Fibroblast of gingiva (primary cell): ENCODE measurements around the gene CYRIA.

ENCODE experiments used
- DNase-seq: peaks from one replicate; pipeline ENCODE4 v3.0.0-alpha.2; 2011; ENCODE audit warnings: low read depth

The CYRIA gene

GRCh38 chr2:16649353-16650286 lies 16.0 kb downstream of the CYRIA start:
- no peak for DNase-seq

- DNase-seq: no peak
Measured at GRCh38 chr2:16647992-16648617, 17.5 kb downstream of the CYRIA start.

- no peak for DNase-seq
Measured at GRCh38 chr2:16645775-16646559, 19.7 kb downstream of the CYRIA start.

- DNase-seq: no peak
Measured at GRCh38 chr2:16645088-16645487, 20.5 kb downstream of the CYRIA start.

- DNase-seq: no peak
Measured at GRCh38 chr2:16644221-16644925, 21.3 kb downstream of the CYRIA start.

- DNase-seq: no peak
Measured at GRCh38 chr2:16643099-16643498, 22.5 kb downstream of the CYRIA start.

- no peak for DNase-seq
Measured at GRCh38 chr2:16642088-16642487, 23.5 kb downstream of the CYRIA start.

GRCh38 chr2:16641509-16641908 lies 24.1 kb downstream of the CYRIA start:
- no peak for DNase-seq

- DNase-seq: no peak
Measured at GRCh38 chr2:16640867-16641266, 24.8 kb downstream of the CYRIA start.

GRCh38 chr2:16640001-16640700 lies 25.5 kb downstream of the CYRIA start:
- no peak for DNase-seq

- no peak for DNase-seq
Measured at GRCh38 chr2:16639431-16639830, 26.2 kb downstream of the CYRIA start.

- DNase-seq: no peak
Measured at GRCh38 chr2:16638946-16639345, 26.7 kb downstream of the CYRIA start.

GRCh38 chr2:16637304-16637703 lies 28.3 kb downstream of the CYRIA start:
- no peak for DNase-seq

GRCh38 chr2:16635791-16636699 lies 29.6 kb downstream of the CYRIA start:
- DNase-seq: no peak

GRCh38 chr2:16633621-16634430 lies 31.8 kb downstream of the CYRIA start:
- no peak for DNase-seq

GRCh38 chr2:16632598-16632997 lies 33.0 kb downstream of the CYRIA start:
- no peak for DNase-seq

- DNase-seq: no peak
Measured at GRCh38 chr2:16630463-16630862, 35.2 kb downstream of the CYRIA start.

GRCh38 chr2:16629770-16630169 lies 35.9 kb downstream of the CYRIA start:
- DNase-seq: no peak

GRCh38 chr2:16629044-16629443 lies 36.6 kb downstream of the CYRIA start:
- DNase-seq: no peak
